ENCODE measurements around the gene LSM11.
"Not testable (repeated sequence)": the region's sequence is repeated elsewhere in the genome, so short reads cannot be mapped to it uniquely, and the experiment has no call there.

Gene LSM11

GRCh38 chr5:157743163-157744050 is at the start of gene LSM11:
LSM11 (plus strand) TSS chr5:157743712; CDS start chr5:157743751, 39 bp downstream.
- peak; percentile 77 to 83 for DNase-seq (ENCODE audit: extremely low read depth in 1 of 2, low read depth in 1 of 2)

GRCh38 chr5:157693816-157694215 is 49.7 kb upstream of the LSM11 start:
- not testable (repeated sequence) for DNase-seq (ENCODE audit: extremely low read depth in 1 of 2, low read depth in 1 of 2)

GRCh38 chr5:157696154-157696553 is 47.4 kb upstream of the LSM11 start:
- not testable (repeated sequence) for DNase-seq (ENCODE audit: extremely low read depth in 1 of 2, low read depth in 1 of 2)

GRCh38 chr5:157698674-157699073 is 44.8 kb upstream of the LSM11 start:
- not testable (repeated sequence) for DNase-seq (ENCODE audit: extremely low read depth in 1 of 2, low read depth in 1 of 2)

- DNase-seq (ENCODE audit: extremely low read depth in 1 of 2, low read depth in 1 of 2) = no peak
Observed at GRCh38 chr5:157703736-157704135, 39.8 kb upstream of the LSM11 start.

GRCh38 chr5:157708866-157709265 is 34.6 kb upstream of the LSM11 start:
- DNase-seq (ENCODE audit: extremely low read depth in 1 of 2, low read depth in 1 of 2) = no peak

GRCh38 chr5:157709346-157709745 is 34.2 kb upstream of the LSM11 start:
- no peak for DNase-seq (ENCODE audit: extremely low read depth in 1 of 2, low read depth in 1 of 2)

- no peak for DNase-seq (ENCODE audit: extremely low read depth in 1 of 2, low read depth in 1 of 2)
Observed at GRCh38 chr5:157710431-157710830, 33.1 kb upstream of the LSM11 start.

- no peak for DNase-seq (ENCODE audit: extremely low read depth in 1 of 2, low read depth in 1 of 2)
Observed at GRCh38 chr5:157710882-157711281, 32.6 kb upstream of the LSM11 start.

- DNase-seq (ENCODE audit: extremely low read depth in 1 of 2, low read depth in 1 of 2) = no peak
Observed at GRCh38 chr5:157713830-157714595, 29.5 kb upstream of the LSM11 start.

GRCh38 chr5:157714596-157714864 is 29.0 kb upstream of the LSM11 start:
- no peak for DNase-seq (ENCODE audit: extremely low read depth in 1 of 2, low read depth in 1 of 2)

GRCh38 chr5:157718519-157718918 is 25.0 kb upstream of the LSM11 start:
- DNase-seq (ENCODE audit: extremely low read depth in 1 of 2, low read depth in 1 of 2) = no peak

GRCh38 chr5:157719245-157719644 is 24.3 kb upstream of the LSM11 start:
- DNase-seq (ENCODE audit: extremely low read depth in 1 of 2, low read depth in 1 of 2) = no peak

- no peak for DNase-seq (ENCODE audit: extremely low read depth in 1 of 2, low read depth in 1 of 2)
Observed at GRCh38 chr5:157721159-157721558, 22.4 kb upstream of the LSM11 start.

GRCh38 chr5:157722895-157723294 is 20.6 kb upstream of the LSM11 start:
- DNase-seq (ENCODE audit: extremely low read depth in 1 of 2, low read depth in 1 of 2) = not testable (repeated sequence)

GRCh38 chr5:157726607-157727006 is 16.9 kb upstream of the LSM11 start:
- DNase-seq (ENCODE audit: extremely low read depth in 1 of 2, low read depth in 1 of 2) = not testable (repeated sequence)

GRCh38 chr5:157727858-157728257 is 15.7 kb upstream of the LSM11 start:
- not testable (repeated sequence) for DNase-seq (ENCODE audit: extremely low read depth in 1 of 2, low read depth in 1 of 2)

- DNase-seq (ENCODE audit: extremely low read depth in 1 of 2, low read depth in 1 of 2) = no peak
Observed at GRCh38 chr5:157729858-157730257, 13.7 kb upstream of the LSM11 start.

- no peak for DNase-seq (ENCODE audit: extremely low read depth in 1 of 2, low read depth in 1 of 2)
Observed at GRCh38 chr5:157730900-157731271, 12.6 kb upstream of the LSM11 start.

- peak; percentile 97 to 99 for DNase-seq (ENCODE audit: extremely low read depth in 1 of 2, low read depth in 1 of 2)
Observed at GRCh38 chr5:157731272-157732129, 12.0 kb upstream of the LSM11 start, which contains the start of gene THG1L. THG1L (plus strand) TSS chr5:157731420; CDS start chr5:157731441, 21 bp downstream.

- DNase-seq (ENCODE audit: extremely low read depth in 1 of 2, low read depth in 1 of 2) = no peak
Observed at GRCh38 chr5:157732130-157732514, 11.4 kb upstream of the LSM11 start.

All from stimulated activated CD8-positive, alpha-beta memory T cell treated with anti-CD3 and anti-CD28 coated beads, Interleukin-7, amount 100 ng/mL, for 48 hours (primary cell).